WTC11 (cell line): ENCODE measurements around the gene HNRNPH3.

Experiments used
- AFF4 ChIP-seq: sonication (generic); formaldehyde crosslinking; IDR thresholded peaks from 2 replicates; pipeline ENCODE4 v1.8.1; 2023; ENCODE audit warnings: mild to moderate bottlenecking, missing genetic modification reagents, borderline replicate concordance
- ATF6 ChIP-seq: sonication (generic); formaldehyde crosslinking; IDR thresholded peaks from 2 replicates; pipeline ENCODE4 v1.8.1; 2023; ENCODE audit warnings: mild to moderate bottlenecking, missing genetic modification reagents
- CTCF ChIP-seq: fragments of 200-600 bp; IDR thresholded peaks from 2 replicates; pipeline ENCODE4 v1.8.0; 2022; ENCODE audit warnings: antibody characterized with exemption
- E2F4 ChIP-seq: sonication (generic); formaldehyde crosslinking; IDR thresholded peaks from 2 replicates; pipeline ENCODE4 v1.8.1; 2022; ENCODE audit warnings: low read depth, mild to moderate bottlenecking, moderate library complexity, missing genetic modification reagents, borderline replicate concordance
- FOXJ3 ChIP-seq: sonication (generic); formaldehyde crosslinking; IDR thresholded peaks from 2 replicates; pipeline ENCODE4 v1.9.0; 2021; ENCODE audit warnings: missing genetic modification reagents, mild to moderate bottlenecking, borderline replicate concordance
- TCF7 ChIP-seq: sonication (generic); formaldehyde crosslinking; IDR thresholded peaks from 2 replicates; pipeline ENCODE4 v1.8.0; 2022; ENCODE audit warnings: mild to moderate bottlenecking, low read depth, missing genetic modification reagents, moderate library complexity
- TEAD1 ChIP-seq: sonication (generic); formaldehyde crosslinking; IDR thresholded peaks from 2 replicates; pipeline ENCODE4 v1.8.0; 2022; ENCODE audit warnings: mild to moderate bottlenecking, missing genetic modification reagents
- ZNF232 ChIP-seq: sonication (generic); formaldehyde crosslinking; IDR thresholded peaks from 2 replicates; pipeline ENCODE4 v1.8.0; 2022; ENCODE audit warnings: mild to moderate bottlenecking, missing genetic modification reagents

GRCh38 chr10:68329506-68329861 is 2.4 kb upstream of the HNRNPH3 start:
- TF ChIP-seq CTCF (no peak), FOXJ3 (CRISPR knock-in tag) (no peak), E2F4 (CRISPR knock-in tag) (no peak), ZNF232 (CRISPR knock-in tag) (no peak), ATF6 (CRISPR knock-in tag) (no peak), TEAD1 (CRISPR knock-in tag) (no peak), TCF7 (CRISPR knock-in tag) (no peak), AFF4 (CRISPR knock-in tag) (no peak)
